GM12875 (cell line): ENCODE data around the gene FAM50B.

Experiments
- H3K4me3 ChIP-seq: one replicate; pipeline ENCODE4 v1.5.1; 2011; ENCODE audit warnings: low read depth, low read length, control low read depth
- TF ChIP-seq, protein P1 (sequence below): IDR thresholded peaks from 2 replicates; pipeline ENCODE4 v1.5.1; 2011; ENCODE audit warnings: low read depth, mild to moderate bottlenecking, control low read depth, inconsistent platforms, low read length, moderate library complexity, borderline replicate concordance; ENCODE audit not compliant: insufficient read depth

FAM50B gene

DNA sequence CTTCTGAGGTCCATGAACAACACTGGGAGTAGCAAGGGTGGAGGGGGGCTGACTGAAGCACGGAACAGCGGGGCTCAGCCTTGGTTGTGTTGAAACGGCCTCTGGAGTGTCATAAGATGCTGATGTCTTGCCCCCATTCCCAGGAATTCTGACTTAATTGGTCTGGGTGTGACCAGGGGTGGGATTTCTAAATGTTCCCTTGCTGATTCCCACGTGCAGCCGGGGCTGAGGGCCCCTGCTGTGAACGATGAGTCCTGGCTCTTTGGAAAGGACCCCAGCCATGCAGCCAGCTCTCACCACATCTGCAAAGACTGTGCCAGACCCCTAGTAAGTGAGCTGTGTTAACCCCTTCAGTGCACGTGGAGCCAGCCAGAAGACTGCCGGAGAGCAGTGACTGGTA is 28.6 kb upstream of the FAM50B start:
- TF ChIP-seq, protein P1, sequence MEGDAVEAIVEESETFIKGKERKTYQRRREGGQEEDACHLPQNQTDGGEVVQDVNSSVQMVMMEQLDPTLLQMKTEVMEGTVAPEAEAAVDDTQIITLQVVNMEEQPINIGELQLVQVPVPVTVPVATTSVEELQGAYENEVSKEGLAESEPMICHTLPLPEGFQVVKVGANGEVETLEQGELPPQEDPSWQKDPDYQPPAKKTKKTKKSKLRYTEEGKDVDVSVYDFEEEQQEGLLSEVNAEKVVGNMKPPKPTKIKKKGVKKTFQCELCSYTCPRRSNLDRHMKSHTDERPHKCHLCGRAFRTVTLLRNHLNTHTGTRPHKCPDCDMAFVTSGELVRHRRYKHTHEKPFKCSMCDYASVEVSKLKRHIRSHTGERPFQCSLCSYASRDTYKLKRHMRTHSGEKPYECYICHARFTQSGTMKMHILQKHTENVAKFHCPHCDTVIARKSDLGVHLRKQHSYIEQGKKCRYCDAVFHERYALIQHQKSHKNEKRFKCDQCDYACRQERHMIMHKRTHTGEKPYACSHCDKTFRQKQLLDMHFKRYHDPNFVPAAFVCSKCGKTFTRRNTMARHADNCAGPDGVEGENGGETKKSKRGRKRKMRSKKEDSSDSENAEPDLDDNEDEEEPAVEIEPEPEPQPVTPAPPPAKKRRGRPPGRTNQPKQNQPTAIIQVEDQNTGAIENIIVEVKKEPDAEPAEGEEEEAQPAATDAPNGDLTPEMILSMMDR = no peak

GRCh38 chr6:3822747-3823445 is 26.3 kb upstream of the FAM50B start:
- TF ChIP-seq, protein P1 = no peak

More for the DNA sequence above, 28.6 kb upstream of the FAM50B start:
- H3K4me3 ChIP-seq = no peak overlapping the region

GRCh38 chr6:3823671-3824070 is 25.5 kb upstream of the FAM50B start:
- H3K4me3 ChIP-seq = no peak overlapping the region
- TF ChIP-seq, protein P1 = no peak

More at GRCh38 chr6:3822747-3823445, 26.3 kb upstream of the FAM50B start:
- no peak overlapping the region for H3K4me3 ChIP-seq

DNA sequence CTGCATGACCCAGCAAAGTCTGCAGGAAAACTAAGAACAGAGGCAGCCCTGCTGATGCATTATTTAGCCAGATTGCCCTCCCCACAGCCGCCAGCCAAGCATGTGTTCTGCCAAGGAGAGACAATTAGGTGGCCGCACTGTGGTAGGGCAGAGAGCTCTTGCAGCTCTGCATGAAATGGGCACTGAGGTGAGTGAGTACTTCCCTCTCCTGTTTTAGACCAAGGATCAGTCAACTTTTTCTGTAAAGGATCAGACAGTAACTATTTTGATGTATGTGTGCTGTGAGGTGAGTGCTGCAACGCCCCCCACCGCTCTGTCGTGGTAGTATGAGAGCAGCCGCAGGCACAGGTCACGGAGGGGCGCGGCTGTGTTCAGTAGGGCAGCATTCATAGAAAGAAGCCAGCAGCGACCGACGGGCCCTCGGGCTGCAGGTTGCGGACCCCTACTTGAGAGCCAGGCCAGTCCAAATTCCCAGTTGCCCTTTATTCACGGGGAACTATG is 23.8 kb upstream of the FAM50B start:
- TF ChIP-seq, protein P1 = no peak
- no peak overlapping the region for H3K4me3 ChIP-seq

DNA sequence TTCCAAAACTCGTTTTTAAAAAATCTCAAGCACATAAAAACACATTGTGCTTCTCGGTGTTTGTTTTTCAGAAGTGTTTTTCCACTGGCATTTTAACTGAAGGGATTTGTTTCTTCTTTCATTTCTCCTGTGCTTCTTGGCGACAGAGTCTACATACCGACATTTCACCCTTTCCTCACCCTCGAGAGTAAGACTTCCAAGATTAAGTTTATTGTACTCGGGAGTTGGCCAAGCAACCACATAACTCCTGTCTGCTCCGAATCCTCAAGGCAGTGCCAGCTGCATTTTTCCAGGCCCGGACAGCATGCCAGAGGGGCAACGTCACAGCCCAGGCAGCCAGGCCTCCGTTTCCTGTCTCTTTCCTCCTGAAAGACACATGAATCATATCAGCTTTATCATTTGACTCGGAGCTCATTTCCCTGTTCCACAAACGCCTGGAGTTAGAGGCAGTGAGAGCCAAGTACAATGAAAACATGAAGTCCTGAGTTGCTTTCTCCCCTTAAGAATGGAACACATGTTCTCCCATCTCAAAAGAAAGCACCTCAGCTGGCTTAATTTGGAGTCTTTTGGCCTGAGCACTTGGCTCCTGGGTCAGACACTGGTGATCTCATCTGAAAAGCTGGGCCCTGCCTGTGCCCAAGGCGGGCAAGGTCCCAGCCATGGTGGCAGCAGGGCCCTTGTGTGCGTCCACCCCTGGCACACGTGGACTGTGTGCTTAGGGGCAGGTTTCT is 23.2 kb upstream of the FAM50B start:
- H3K4me3 ChIP-seq = no peak overlapping the region
- TF ChIP-seq, protein P1 = no peak

GRCh38 chr6:3829285-3829684 is 19.9 kb upstream of the FAM50B start:
- TF ChIP-seq, protein P1 = no peak
- no peak overlapping the region for H3K4me3 ChIP-seq
